ENCODE measurements around the gene LAPTM5.
"Not testable (repeated sequence)": the region's sequence is repeated elsewhere in the genome, so short reads cannot be mapped to it uniquely, and the experiment has no call there.

Gene LAPTM5

DNA sequence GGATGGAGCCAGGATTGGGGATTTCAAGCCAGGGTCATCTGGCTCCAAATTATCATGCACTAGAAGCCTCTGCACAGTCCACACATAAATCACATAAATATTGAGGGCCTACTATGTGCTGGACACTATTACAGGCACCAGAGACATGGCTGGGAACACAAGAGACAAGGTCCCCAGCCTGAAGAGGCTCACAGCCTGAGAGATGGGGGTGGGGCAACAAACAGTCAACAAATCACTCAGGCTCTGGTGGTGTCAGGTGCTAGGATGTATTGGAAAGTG lies 41.6 kb upstream of the LAPTM5 start:
- H3K27ac ChIP-seq = peak overlapping the region in 1 of 11 experiments; percentile 28; a peak in 2 of 22 replicates
- peaks cover 0 to 54% (median 0%) of the 10 kb centered on the region in 10 experiments; a peak in 7 of 20 replicates for H3K4me1 ChIP-seq
- no peaks in the 10 kb centered on the region for H3K36me3 ChIP-seq
- peak overlapping the region in 1 of 11 experiments; percentile 17; a peak in 1 of 22 replicates for H3K9ac ChIP-seq
- no peaks in the 10 kb centered on the region for H3K9me3 ChIP-seq (replicated peaks in 1 of 11)
- H3K4me3 ChIP-seq = no peak overlapping the region
- H3K4me2 ChIP-seq = peak overlapping the region in 3 of 11 experiments; percentile 43 to 80 (median 69); a peak in 5 of 22 replicates
- peaks cover 0 to 30% (median 11%) of the 10 kb centered on the region in 11 experiments; a peak in 13 of 22 replicates for H4K20me1 ChIP-seq
- no peak for TF ChIP-seq Cebpa-rat (IDR thresholded peaks at IDR 0.05)
- peaks cover 22 to 62% (median 29%) of the 10 kb centered on the region in 11 experiments for H3K27me3 ChIP-seq

DNA sequence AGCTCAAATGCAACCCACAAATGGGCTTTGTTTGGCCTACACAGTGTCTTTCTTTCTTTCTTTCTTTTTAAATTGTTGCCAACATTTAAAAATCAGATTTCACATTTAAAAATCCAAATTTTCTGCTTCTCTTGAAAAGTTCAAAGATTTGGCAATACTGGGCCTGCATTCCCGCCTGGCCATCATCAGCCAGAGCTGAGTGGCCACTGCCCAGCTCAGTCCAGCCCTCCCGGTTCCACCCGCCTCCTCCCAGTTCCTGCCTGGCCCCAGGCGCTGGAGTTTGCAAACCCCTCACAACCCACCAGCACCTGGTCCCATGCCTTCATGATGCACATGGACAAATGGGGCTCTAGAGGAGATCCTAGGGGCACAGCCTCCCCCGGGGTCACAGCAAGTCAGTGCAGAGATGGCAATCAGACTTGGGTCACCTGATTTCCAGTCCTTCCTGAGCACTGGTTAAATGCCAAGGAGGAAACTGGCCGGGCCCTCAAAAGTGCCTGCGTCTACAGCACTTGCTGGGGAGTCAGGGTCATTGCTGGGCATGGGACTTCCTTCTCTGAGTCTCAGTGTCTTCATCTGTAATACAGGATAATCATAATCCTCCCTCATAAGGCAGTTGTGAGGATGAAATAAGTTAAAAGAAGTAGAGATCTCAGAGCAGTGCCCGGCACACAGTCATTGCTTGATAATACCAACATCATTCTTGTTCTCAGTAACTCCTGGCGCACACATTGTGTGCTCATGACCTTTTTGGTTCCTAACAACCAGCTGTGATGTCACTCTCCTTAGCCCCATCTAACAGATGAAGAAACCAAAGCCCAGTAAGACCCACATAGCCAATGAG lies 41.0 kb upstream of the LAPTM5 start:
- H3K27me3 ChIP-seq = peaks cover 17 to 58% (median 25%) of the 10 kb centered on the region in 11 experiments
- H3K9me3 ChIP-seq (replicated peaks in 1 of 11) = no peaks in the 10 kb centered on the region
- no peak for TF ChIP-seq Cebpa-rat (IDR thresholded peaks at IDR 0.05)
- no peak overlapping the region for H3K4me3 ChIP-seq
- peak overlapping the region in 3 of 11 experiments; percentile 43 to 80 (median 69); a peak in 6 of 22 replicates for H3K4me2 ChIP-seq
- peaks cover 0 to 26% (median 8%) of the 10 kb centered on the region in 11 experiments; a peak in 11 of 22 replicates for H4K20me1 ChIP-seq
- H3K36me3 ChIP-seq = no peaks in the 10 kb centered on the region
- H3K4me1 ChIP-seq = peaks cover 0 to 54% (median 0%) of the 10 kb centered on the region in 10 experiments; a peak in 7 of 20 replicates
- peak overlapping the region in 1 of 11 experiments; percentile 30; a peak in 1 of 22 replicates for H3K27ac ChIP-seq
- H3K9ac ChIP-seq = peak overlapping the region in 1 of 11 experiments; percentile 17; a peak in 1 of 22 replicates

DNA sequence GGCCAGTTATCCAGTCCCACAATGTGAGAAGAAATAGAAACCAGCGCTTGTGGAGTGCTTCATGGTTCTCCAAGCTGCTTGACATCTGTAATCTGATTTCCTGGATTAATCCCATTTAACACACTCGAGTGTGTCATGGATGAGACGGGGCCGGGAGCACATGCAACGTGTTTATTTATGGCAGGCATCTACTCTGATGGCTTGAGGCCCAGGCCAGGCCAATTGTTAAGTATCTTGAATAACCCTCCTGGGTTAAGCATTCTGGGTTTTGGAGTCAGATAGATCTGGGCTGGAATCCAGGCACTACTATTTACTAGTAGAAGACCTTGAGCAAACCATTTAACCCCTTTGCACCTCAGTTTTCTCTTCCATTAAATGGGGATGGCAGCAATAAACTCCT lies 37.5 kb upstream of the LAPTM5 start:
- Histone ChIP-seq H4K20me1 (peaks cover 0 to 24% (median 7%) of the 10 kb centered on the region in 11 experiments; a peak in 11 of 22 replicates), H3K4me2 (no peak overlapping the region), H3K36me3 (no peaks in the 10 kb centered on the region), H3K4me1 (peaks cover 18 to 66% (median 22%) of the 10 kb centered on the region in 10 experiments), H3K27ac (no peak overlapping the region), H3K27me3 (peaks cover 0 to 37% (median 10%) of the 10 kb centered on the region in 11 experiments; a peak in 12 of 22 replicates), H3K9ac (no peak overlapping the region), H3K4me3 (no peak overlapping the region), H3K9me3 (replicated peaks in 1 of 11) (no peaks in the 10 kb centered on the region)
- no peak for TF ChIP-seq Cebpa-rat (IDR thresholded peaks at IDR 0.05)

DNA sequence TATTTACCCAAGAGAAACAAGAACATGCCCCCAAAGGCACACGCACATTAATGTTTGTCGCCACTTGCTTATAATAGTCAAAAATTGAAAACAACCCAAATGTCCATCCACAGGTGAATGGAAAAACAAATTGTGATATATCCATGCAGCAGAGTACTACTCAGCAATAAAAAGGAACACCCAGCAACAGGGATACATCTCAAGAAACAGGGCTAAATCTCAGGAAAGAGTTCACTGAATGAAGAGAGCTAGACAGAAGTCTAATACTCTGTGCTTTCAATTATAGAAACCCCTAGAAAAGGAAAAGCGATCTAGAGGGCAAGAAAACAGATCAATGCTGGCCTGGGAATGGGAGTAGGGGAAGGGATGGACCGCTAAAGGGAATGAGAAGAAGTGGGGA lies 36.7 kb upstream of the LAPTM5 start:
- H4K20me1 ChIP-seq = peaks cover 0 to 23% (median 7%) of the 10 kb centered on the region in 11 experiments; a peak in 10 of 22 replicates
- no peak overlapping the region for H3K4me3 ChIP-seq
- no peak overlapping the region for H3K9ac ChIP-seq
- no peaks in the 10 kb centered on the region for H3K9me3 ChIP-seq (replicated peaks in 1 of 11)
- H3K27me3 ChIP-seq = peaks cover 0 to 37% (median 10%) of the 10 kb centered on the region in 11 experiments; a peak in 12 of 22 replicates
- no peaks in the 10 kb centered on the region for H3K36me3 ChIP-seq
- no peak overlapping the region for H3K4me2 ChIP-seq
- no peak for TF ChIP-seq Cebpa-rat (IDR thresholded peaks at IDR 0.05)
- H3K27ac ChIP-seq = no peak overlapping the region
- peaks cover 20 to 66% (median 27%) of the 10 kb centered on the region in 10 experiments for H3K4me1 ChIP-seq

DNA sequence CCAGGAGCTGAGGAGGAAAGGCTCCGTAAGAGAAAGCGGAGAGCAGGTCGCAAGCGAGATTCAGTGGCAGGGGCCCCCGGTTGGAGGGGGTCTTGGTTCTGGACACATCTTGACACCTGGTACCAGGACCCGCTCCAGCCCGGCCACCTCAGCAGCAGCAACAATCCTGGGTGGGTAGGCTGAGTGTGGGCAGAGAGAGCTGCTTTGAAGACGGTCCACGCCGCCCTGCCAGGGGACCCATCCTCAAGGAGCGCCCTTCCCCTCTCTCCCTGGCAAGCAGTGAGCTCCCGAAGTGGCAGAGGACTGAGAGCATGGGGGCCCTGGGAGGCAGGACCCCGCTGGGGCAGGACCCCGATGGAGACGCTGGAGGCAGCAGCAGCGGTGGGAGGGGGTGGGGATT lies 35.6 kb upstream of the LAPTM5 start:
- Histone ChIP-seq H3K4me2 (peak overlapping the region in 1 of 11 experiments; percentile 14; a peak in 1 of 22 replicates), H3K36me3 (no peaks in the 10 kb centered on the region), H3K9me3 (replicated peaks in 1 of 11) (no peaks in the 10 kb centered on the region), H3K4me1 (peaks cover 20 to 55% (median 27%) of the 10 kb centered on the region in 10 experiments), H3K4me3 (no peak overlapping the region), H3K27me3 (peaks cover 0 to 33% (median 10%) of the 10 kb centered on the region in 11 experiments; a peak in 12 of 22 replicates), H3K9ac (no peak overlapping the region), H4K20me1 (peaks cover 0 to 20% (median 7%) of the 10 kb centered on the region in 11 experiments; a peak in 9 of 22 replicates), H3K27ac (no peak overlapping the region; a peak in 1 of 22 replicates)
- no peak for TF ChIP-seq Cebpa-rat (IDR thresholded peaks at IDR 0.05)

DNA sequence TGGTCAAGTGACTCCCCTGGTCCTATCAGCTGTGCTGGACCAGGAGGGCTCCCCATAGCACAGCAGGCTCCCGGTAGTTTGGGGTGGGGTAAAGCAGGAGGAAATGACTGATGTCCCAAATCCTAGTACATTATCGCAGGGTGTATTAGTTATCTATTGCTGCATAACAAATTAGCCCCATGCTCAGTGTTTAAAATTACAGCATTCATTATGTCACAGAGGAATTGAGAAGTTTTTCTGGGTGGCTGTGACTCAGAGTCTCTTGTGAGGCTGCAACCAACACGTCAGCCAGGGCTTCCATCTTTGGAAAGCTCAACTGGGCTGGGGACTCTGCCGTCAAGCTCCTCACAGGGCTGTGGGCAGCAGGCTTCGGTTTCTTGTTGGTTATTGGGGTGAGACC lies 34.3 kb upstream of the LAPTM5 start:
- no peak for TF ChIP-seq Cebpa-rat (IDR thresholded peaks at IDR 0.05)
- H3K4me2 ChIP-seq = peak overlapping the region; percentile 52 to 77 (median 68); a peak in 18 of 22 replicates
- H3K9ac ChIP-seq = no peak overlapping the region
- H3K36me3 ChIP-seq = no peaks in the 10 kb centered on the region
- peaks cover 0 to 40% (median 10%) of the 10 kb centered on the region in 11 experiments; a peak in 11 of 22 replicates for H3K27me3 ChIP-seq
- H3K4me3 ChIP-seq = no peak overlapping the region
- H3K4me1 ChIP-seq = peaks cover 20 to 48% (median 27%) of the 10 kb centered on the region in 10 experiments
- H3K9me3 ChIP-seq (replicated peaks in 1 of 11) = no peaks in the 10 kb centered on the region
- H3K27ac ChIP-seq = peak overlapping the region in 4 of 11 experiments; percentile 26 to 47 (median 37); a peak in 5 of 22 replicates
- H4K20me1 ChIP-seq = peaks cover 0 to 21% (median 7%) of the 10 kb centered on the region in 11 experiments; a peak in 10 of 22 replicates

DNA sequence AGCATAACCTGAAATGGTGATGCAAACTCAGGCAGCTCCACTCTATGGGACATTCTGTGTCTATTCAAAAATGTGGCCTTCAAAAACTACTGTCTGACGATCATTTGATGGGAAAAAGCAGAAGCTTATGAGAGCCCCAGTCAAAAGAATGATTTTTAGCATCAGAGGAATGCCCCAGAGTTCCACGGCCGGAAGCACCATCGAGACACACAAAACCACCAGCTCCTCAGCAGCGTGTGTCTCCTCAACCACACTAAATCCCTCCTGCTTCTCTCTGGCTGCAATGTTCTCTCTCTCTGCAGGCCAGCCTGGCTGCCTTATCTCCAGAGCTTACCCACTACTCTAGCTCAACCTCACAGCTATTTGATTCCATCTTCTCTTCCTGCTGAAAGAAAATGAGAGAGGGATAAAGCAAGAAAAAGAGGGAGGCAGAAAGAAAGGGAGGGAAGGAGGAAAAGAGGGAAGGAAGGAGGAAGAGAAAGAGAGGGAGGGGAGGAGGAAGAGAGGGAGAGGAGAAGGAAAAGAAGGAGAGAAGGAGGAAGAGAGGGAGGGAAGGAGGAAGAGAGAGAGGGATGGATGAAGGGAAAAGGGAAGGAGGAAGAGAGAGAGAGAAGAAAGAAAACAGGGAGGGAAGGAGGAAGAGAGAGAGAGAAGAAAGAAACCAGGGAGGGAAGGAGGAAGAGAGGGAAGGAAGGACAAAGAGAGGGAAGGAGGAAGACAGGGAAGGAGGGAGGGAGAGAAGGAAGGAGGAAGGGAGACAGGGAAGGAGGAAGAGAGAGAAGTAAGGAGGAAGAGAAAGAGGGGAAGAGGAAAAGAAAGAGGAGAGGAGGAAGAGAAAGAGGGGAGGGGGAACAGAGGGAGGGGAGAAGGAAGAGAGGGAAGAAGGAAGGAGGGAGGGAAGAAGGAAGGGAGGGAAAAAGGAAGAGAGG lies 33.5 kb upstream of the LAPTM5 start:
- TF ChIP-seq Cebpa-rat (IDR thresholded peaks at IDR 0.05) = no peak
- peak overlapping the region in 6 of 11 experiments; percentile 26 to 52 (median 40); a peak in 8 of 22 replicates for H3K27ac ChIP-seq
- H3K4me1 ChIP-seq = peaks cover 27 to 55% (median 34%) of the 10 kb centered on the region in 10 experiments
- peaks cover 0 to 45% (median 10%) of the 10 kb centered on the region in 11 experiments; a peak in 11 of 22 replicates for H3K27me3 ChIP-seq
- no peak overlapping the region for H3K4me3 ChIP-seq
- H3K36me3 ChIP-seq = no peaks in the 10 kb centered on the region
- H4K20me1 ChIP-seq = peaks cover 0 to 28% (median 7%) of the 10 kb centered on the region in 11 experiments; a peak in 10 of 22 replicates
- H3K4me2 ChIP-seq = peak overlapping the region; percentile 52 to 77 (median 68)
- H3K9ac ChIP-seq = peak overlapping the region in 1 of 11 experiments; percentile 1; a peak in 2 of 22 replicates
- no peaks in the 10 kb centered on the region for H3K9me3 ChIP-seq (replicated peaks in 1 of 11)

DNA sequence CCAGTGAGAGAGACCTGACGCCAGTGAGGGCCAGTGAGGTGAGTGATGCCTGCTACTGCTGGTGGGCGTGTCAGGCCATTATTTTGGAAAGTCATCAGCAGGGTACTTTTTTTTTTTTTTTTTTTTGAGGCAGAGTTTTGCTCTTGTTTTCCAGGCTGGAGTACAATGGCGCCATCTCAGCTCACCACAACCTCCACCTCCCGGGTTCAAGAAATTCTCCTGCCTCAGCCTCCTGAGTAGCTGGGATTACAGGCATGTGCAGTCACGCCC lies 32.6 kb upstream of the LAPTM5 start:
- Histone ChIP-seq H3K4me2 (peak overlapping the region; percentile 52 to 77 (median 68)), H4K20me1 (peaks cover 0 to 36% (median 7%) of the 10 kb centered on the region in 11 experiments; a peak in 10 of 22 replicates), H3K27ac (peak overlapping the region in 3 of 11 experiments; percentile 3 to 55 (median 9); a peak in 2 of 22 replicates), H3K4me1 (peaks cover 27 to 64% (median 34%) of the 10 kb centered on the region in 10 experiments), H3K27me3 (peaks cover 0 to 49% (median 12%) of the 10 kb centered on the region in 11 experiments; a peak in 13 of 22 replicates)
- H3K36me3 ChIP-seq; H3K9me3 ChIP-seq (replicated peaks in 1 of 11); H3K9ac ChIP-seq; H3K4me3 ChIP-seq: not testable (repeated sequence)
